Fibroblast of skin of abdomen (primary cell): ENCODE results near the gene HEPH. TPM values are rescaled to one million over a fixed set of nuclear protein-coding genes. Genes with fewer than 3 reads are reported as not detected.
"Not testable (repeated sequence)": the region's sequence is repeated elsewhere in the genome, so short reads cannot be mapped to it uniquely, and the experiment has no call there.

ENCODE experiments used
- DNase-seq: peaks from one replicate; pipeline ENCODE4 v3.0.0-alpha.2; 2013
- polyA plus RNA-seq, 2 experiments: library from polyadenylated mRNA; unstranded; fragments of 120-200 nt; gene quantifications; one replicate each; pipeline ENCODE4 v1.2.1, GENCODE V29; 2013; ENCODE audit not compliant: insufficient read length in 2 of 2

Gene HEPH, protein sequence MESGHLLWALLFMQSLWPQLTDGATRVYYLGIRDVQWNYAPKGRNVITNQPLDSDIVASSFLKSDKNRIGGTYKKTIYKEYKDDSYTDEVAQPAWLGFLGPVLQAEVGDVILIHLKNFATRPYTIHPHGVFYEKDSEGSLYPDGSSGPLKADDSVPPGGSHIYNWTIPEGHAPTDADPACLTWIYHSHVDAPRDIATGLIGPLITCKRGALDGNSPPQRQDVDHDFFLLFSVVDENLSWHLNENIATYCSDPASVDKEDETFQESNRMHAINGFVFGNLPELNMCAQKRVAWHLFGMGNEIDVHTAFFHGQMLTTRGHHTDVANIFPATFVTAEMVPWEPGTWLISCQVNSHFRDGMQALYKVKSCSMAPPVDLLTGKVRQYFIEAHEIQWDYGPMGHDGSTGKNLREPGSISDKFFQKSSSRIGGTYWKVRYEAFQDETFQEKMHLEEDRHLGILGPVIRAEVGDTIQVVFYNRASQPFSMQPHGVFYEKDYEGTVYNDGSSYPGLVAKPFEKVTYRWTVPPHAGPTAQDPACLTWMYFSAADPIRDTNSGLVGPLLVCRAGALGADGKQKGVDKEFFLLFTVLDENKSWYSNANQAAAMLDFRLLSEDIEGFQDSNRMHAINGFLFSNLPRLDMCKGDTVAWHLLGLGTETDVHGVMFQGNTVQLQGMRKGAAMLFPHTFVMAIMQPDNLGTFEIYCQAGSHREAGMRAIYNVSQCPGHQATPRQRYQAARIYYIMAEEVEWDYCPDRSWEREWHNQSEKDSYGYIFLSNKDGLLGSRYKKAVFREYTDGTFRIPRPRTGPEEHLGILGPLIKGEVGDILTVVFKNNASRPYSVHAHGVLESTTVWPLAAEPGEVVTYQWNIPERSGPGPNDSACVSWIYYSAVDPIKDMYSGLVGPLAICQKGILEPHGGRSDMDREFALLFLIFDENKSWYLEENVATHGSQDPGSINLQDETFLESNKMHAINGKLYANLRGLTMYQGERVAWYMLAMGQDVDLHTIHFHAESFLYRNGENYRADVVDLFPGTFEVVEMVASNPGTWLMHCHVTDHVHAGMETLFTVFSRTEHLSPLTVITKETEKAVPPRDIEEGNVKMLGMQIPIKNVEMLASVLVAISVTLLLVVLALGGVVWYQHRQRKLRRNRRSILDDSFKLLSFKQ
- 93.8 TPM for polyA plus RNA-seq (2013, experiment 1 of 2; ENCODE audit: insufficient read length)
- 91.2 TPM for polyA plus RNA-seq (2013, experiment 2 of 2; ENCODE audit: insufficient read length)

DNA sequence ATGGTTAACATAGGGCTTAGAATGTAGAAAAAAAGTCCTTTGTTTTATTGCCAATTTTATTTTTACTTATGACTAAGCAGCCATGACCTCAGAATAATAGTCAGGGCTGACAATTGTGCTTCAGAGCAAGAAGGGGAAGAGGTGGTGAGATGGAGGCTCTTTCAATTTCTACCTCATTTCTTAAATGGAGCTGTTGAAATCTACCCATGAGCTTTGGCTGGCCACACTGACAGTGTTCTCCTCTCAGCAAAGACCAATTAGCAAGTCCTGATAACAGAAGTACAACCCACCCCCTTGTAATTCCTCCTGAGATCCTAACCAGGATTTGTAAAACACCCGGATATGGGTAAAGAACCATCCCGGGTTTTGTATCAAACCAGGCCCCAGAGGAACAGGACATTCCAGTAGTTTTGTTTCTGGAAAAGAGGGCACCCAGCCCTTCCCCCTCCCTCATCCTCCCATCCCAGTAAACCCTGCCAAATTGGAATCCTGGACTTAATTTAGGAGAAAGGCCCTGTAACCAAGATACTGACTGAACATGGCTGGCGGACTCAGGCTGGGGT is at the start of gene HEPH:
Gene HEPH, plus strand, starts transcription at position 399 of the 563 bp plus-strand sequence. CDS start 6,324 bp downstream, outside the sequence.
- DNase-seq = peak; percentile 76

DNA sequence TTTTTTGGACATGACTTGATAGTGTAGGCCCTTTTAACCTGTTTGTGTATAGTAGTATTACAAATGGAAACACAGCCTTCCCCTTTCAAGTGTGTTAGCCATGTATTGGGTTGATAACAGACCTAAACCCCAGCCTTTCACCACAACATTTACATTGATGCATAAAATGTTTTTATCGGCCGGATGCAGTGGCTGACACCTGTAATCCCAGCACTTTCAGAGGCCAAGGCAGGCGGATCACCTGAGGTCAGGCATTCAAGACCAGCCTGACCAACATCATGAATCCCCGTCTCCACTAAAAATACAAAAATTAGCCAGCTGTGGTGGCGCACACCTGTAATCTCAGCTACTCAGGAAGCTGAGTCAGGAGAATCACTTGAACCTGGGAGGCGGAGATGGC is 45.3 kb upstream of the HEPH start:
- not testable (repeated sequence) for DNase-seq

- DNase-seq = not testable (repeated sequence)
Observed at GRCh38 chrX:66121354-66121753, 42.7 kb upstream of the HEPH start.

DNA sequence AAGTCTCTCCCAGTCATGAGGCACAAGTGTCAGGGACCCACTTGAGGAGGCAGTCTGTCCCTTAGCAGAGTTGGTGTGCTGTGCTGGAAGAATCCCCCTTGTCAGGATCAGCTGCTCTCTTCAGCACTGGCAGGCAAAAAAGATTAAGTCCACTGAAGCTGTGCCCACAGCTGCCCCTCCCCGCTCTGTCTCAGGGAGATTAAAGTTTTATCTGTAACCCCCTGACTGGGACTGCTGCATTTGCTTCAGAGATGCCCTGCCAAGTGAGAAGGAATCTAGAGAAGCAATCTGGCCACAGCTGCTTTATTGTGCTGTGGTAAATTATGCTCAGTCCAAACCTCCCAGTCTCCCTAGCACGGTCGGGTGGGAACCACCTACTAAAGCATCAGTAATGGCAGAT is 37.4 kb upstream of the HEPH start:
- DNase-seq = no peak

DNA sequence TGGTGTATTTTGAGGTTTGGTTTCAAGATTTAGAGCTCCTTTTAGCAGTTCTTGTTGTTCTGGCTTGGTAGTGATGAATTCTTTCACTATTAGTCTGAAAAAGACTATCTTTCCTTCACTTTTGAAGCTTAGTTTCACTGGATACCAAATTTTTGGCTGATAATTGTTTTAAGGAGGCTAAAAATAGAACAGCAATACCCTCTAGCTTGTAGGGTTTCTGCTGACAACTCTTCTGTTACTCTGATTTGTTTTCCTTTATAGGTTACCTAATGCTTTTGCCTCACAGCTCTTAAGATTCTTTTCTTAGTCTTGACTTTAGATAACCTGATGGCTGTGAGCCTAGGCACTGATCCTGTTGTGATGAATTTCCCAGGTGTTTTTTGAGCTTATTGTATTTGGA is 33.6 kb upstream of the HEPH start:
- DNase-seq = no peak

GRCh38 chrX:66135284-66135683 is 28.8 kb upstream of the HEPH start:
- not testable (repeated sequence) for DNase-seq

DNA sequence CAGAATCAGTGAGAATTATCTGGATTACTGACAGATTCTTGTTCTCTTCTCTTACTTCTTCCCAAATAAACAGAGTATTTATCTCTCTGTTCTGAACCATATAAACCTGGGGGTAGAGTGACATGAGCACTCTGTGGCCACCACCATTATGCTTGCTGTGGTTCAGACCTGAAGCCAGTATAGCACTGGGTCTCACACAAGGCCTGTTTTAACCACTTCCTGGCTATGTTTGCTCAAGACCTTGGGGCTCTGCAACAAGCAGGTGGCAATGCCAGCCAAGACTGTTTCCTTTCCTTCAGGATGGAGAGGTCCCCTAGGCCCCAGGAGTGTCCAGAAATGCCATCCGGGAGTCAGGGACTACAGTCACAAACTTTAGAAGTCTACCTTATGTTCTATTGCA is 21.7 kb upstream of the HEPH start:
- DNase-seq = no peak

DNA sequence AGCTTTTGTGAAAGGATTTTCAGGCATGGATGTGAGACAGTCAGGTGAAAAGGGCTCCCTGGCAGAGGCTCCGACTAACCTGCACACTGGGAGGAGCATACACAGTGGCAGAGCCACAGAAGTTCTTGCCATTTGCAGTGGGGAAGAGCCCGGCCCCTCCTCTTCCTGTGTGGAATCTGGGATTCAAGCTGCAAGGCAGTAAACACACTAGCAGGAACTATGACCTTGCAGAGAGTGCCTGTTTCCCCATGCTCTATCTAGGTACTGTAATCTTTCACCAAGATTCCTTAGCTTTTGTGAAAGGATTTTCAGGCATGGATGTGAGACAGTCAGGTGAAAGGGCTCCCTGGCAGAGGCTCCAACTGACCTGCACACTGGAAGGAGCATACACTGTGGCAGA is 19.8 kb upstream of the HEPH start:
- DNase-seq = no peak

DNA sequence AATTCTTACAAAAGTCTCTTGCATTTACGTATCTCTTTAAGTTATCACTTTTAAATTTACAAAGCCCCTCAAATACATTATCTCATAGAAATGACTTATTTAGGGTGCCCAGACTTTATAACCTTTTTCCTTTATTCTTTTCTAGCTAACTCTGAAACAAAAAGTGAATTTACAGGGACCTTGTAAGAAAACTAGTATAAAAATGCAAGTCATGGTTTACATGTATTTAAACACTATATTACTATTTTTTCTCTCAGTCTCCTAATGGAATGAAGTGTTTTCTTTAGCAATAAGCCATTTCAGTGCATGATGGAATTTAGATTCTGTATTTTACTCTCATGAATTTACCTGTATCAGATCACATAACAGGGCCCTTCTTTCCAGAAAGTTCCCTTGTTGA is 14.5 kb upstream of the HEPH start:
- no peak for DNase-seq

DNA sequence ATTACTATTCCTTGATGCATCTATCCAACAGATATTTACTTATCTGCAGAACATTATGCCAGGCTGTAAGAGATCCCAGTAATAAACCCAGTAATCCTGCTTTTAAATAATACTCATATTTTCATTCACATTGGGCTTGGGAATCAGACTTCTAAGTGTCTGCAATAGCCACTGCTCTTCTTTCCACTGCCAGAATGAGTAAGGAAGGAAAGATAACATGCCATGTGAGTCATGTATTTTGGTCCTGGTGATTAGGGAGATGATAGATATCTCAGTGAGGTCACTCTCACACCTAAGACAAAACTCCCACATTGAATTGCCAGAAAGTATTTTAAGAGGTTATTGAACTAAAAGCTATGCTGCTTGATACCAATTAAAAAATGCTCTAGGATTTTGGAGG is 13.9 kb upstream of the HEPH start:
- DNase-seq = no peak

- no peak for DNase-seq
Observed at GRCh38 chrX:66162331-66162822, 1.7 kb upstream of the HEPH start.

GRCh38 chrX:66163447-66163846 is 600 bp upstream of the HEPH start:
- no peak for DNase-seq

DNA sequence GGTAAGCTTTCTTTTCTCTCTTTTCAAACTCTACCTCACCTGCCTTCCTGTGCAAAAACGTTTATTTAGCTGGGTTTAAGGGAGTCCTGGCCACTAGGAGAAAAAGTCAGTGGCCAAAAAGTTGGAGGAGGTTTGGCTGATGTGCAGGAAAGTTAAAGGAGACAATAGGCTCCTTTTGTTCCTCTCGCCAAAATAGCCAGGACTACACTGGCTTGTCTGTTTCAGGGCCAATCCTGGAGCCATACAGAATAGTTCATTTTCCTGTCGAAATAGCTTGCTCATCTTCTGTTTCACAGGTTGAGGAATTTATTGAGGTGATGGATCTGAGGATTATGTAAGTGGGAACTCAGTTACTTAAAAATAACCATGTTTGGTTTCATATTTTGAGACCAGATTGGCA is 423 bp downstream of the HEPH start:
- no peak for DNase-seq

DNA sequence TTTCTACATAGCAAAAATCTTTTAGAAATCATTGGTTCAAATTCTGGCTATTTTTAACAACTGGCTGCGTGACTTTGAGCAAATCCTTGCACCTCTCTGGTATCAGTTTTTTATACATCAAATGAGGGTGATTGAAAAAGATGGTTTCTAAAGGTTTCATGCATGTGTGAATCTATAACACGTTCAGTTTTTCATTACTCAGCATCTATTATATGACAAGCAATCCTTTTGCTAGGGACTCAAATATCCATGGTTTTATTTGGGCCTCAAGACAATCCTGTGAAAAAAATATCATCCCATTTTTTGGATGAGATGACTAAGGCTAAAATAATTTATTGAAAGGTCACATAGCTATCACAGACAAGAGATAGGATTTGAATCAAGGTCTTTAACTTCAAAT is 884 bp downstream of the HEPH start:
- no peak for DNase-seq

DNA sequence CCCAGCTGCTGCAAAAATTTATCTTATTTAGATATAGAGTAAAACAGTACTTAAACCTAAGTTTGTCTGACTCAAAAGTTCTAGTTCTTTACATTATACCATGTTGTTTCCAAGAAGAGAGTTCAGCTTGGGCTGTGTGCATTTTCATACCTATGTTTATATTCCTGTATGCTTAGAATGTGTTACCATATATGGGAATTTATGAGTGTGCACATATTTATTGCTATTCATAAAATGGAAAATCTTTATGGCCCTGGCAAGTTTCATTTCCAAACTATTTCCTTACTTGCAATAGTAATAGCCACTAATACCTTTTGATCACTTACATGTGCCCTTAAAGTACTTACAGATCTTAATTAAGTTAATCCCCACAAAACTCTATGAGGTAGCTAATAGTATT is 2.6 kb downstream of the HEPH start:
- no peak for DNase-seq

DNA sequence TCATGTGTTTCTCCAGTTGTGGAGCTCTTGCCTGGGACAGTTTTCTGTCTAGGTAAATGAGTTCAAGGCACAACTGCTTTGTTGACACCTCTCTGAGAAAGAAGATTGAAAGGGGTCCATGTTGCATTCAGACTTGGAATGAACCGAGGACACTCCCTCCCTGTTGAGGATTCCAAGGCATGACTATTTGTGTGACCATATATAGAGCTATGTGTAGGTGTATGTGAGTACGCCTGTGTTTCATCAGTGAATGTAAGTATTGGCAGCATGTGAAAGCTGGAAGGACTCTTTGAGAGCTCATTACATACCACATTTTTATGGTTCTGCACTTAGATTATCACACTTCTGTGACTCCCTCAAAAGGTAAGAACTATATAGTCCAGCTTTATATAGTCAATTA is 3.4 kb downstream of the HEPH start:
- DNase-seq = peak; percentile 51

DNA sequence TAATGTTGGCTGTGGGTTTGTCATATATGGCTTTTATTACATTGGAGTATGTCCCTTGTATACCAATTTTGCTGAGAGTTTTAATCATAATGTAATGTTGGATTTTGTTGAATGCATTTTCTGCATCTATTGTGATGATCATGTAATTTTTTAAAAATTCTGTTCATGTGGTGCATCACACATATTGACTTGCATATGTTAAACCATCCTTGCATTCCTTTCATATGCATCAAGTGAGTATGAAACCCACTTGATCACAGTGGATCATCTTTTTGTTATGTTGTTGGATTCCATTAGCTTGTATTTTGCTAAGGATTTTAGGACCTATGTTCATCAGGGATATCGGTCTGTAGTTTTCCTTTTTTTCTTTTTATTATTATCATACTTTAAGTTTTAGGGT is 12.1 kb downstream of the HEPH start:
- DNase-seq = no peak

DNA sequence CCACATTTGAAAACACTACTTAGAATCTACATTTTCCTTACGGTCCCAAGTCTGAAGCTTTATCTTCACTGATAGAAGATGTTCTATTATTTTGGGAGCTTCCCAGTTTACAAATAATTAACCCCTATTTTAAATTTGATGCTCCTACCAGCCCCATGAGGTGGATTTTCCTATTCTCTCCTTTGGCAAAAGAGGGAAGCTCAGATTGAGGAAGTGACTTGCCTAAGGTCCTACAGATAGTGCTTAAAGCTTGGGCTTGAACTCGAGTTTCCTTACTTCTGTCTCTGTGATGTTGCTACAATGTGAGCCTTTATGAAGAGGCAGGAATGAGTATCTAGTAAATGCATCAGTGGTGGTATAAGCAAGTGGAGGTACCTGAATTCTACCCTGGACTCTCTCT is 27.5 kb downstream of the HEPH start:
- no peak for DNase-seq

GRCh38 chrX:66193821-66194220 is 29.8 kb downstream of the HEPH start:
- DNase-seq = peak; percentile 49

DNA sequence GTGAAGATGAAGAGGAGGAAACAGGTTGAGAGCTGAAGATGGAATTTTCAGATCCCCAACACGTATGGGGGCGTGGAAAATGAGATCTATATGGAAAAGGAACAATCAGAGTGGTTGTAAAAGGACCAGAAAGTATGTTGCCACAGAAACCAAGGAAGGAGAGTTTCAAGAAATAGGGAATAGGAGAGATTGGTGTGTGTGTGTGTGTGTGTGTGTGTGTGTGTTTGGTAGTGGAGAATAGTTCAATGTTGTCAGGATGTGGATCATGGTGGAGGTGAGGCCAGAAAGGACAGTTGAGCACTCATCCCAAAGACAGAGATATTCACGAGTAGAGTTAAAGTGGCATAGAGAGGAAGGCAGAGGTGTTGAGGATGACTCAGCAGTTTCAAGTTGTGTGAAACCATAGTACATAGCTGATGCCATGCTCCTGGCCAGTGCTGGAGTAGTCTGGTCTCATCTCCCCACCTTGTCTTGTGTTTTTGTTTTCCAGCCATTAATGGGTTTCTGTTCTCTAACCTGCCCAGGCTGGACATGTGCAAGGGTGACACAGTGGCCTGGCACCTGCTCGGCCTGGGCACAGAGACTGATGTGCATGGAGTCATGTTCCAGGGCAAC is 36.1 kb downstream of the HEPH start:
- no peak for DNase-seq

DNA sequence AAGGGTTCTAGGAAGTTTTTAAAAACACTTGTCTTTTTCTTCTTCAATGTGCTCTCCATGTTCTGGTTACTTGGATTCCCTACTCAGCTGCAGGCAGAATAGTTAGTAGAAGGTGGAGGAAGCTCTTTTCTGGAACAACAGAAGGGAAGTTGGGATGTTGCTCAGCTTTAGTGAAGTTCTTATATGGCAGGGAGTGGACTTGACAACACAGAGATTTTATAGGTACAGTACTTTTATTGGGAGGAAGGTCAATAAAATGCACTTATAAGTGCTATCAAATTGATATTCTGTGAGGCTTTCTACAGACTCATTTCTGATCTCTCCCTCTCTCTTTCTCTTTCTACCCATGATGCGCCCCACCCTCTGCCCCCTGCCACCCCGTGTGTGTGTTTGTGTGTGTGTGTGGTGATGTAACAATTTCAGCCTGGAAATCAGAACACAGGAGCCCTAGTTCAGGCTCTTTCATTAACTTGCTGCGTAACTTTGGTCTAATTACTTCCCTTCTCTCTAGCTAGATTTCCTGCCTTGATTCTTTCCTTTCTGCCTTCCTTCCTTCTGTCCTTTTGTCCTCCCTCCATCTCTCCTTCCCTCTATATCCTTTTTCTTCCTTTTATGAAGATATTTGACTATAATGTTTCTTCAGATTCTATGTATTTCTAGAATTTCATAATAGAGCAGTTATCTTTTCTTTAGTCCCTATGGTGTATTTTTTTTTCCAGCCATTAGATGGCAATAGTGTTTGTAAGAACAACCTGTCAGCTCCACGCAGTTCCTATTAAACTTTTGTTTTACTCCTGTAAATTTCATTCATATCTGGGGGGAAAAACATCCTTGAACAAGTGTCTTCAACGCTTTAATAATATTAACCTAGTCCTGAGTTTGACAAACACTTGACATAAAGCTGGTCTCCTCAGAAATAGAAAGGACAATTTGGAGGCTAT is 37.1 kb downstream of the HEPH start:
- DNase-seq = peak; percentile 0
